SK-N-MC (cell line): Measurements from ENCODE around the gene CD200R1L.
A peak's percentile ranks its signal among the peaks of the same experiment; 100 is the strongest.

Source experiments
- DNase-seq: peaks from one replicate; pipeline ENCODE4 v3.0.0-alpha.2; 2011; ENCODE audit warnings: low read depth, low spot score
- H3K27ac ChIP-seq: fragments of 200-600 bp; sonication (generic); 2 replicates; pipeline ENCODE4 v1.5.1; 2016; ENCODE audit warnings: mixed run types
- H3K36me3 ChIP-seq: fragments of 200-600 bp; sonication (generic); 2 replicates; pipeline ENCODE4 v1.6.1; 2017; ENCODE audit warnings: antibody characterized with exemption, low read length, mixed read lengths; ENCODE audit not compliant: insufficient read depth
- H3K4me3 ChIP-seq: fragments of 200-600 bp; sonication (generic); 2 replicates; pipeline ENCODE4 v1.5.1; 2016
- H3K9ac ChIP-seq: fragments of 200-600 bp; sonication (generic); 2 replicates; pipeline ENCODE4 v1.8.0; 2017; ENCODE audit warnings: mixed run types, mixed read lengths; ENCODE audit not compliant: insufficient read length
- H3K9me3 ChIP-seq: fragments of 200-600 bp; sonication (generic); 2 replicates; pipeline ENCODE4 v1.6.1; 2017; ENCODE audit warnings: low read depth, mild to moderate bottlenecking, antibody characterized with exemption, low read length, moderate library complexity, mixed read lengths
- EZH2 ChIP-seq: fragments of 200-600 bp; sonication (generic); IDR thresholded peaks from one replicate; pipeline ENCODE4 v1.6.1; 2017; ENCODE audit warnings: antibody characterized with exemption
- FOXP2 ChIP-seq: optimal IDR thresholded peaks from 2 replicates; pipeline ENCODE3; 2011; ENCODE audit warnings: mild to moderate bottlenecking, moderate library complexity; ENCODE audit not compliant: insufficient read depth; ENCODE audit errors: extremely low read length, control extremely low read depth
- POLR2AphosphoS5 ChIP-seq: IDR thresholded peaks from 2 replicates; pipeline ENCODE4 v1.6.1; 2012; ENCODE audit warnings: mild to moderate bottlenecking, low read depth, low read length, borderline replicate concordance

Gene CD200R1L

GRCh38 chr3:112770032-112770626, 76.5 kb downstream of the CD200R1L start:
- Histone ChIP-seq H3K27ac (peak overlapping the region; percentile 76), H3K9me3 (no peaks in the 10 kb centered on the region), H3K9ac (peak overlapping the region; percentile 51), H3K36me3 (no peaks in the 10 kb centered on the region), H3K4me3 (peak overlapping the region; percentile 48)
- TF ChIP-seq EZH2 = no peak
- TF ChIP-seq FOXP2 = no peak
- no peak for TF ChIP-seq POLR2AphosphoS5
- no peak for DNase-seq

GRCh38 chr3:112769286-112769978, 77.2 kb downstream of the CD200R1L start:
- no peak for TF ChIP-seq FOXP2
- no peak for TF ChIP-seq POLR2AphosphoS5
- TF ChIP-seq EZH2 = no peak

GRCh38 chr3:112767777-112768176, 78.9 kb downstream of the CD200R1L start:
- H3K36me3 ChIP-seq = no peaks in the 10 kb centered on the region
- no peak for DNase-seq
- no peak overlapping the region for H3K27ac ChIP-seq
- H3K4me3 ChIP-seq = no peak overlapping the region
- H3K9ac ChIP-seq = no peak overlapping the region
- no peak for TF ChIP-seq POLR2AphosphoS5
- TF ChIP-seq FOXP2 = no peak
- no peak for TF ChIP-seq EZH2
- H3K9me3 ChIP-seq = no peaks in the 10 kb centered on the region

More at GRCh38 chr3:112769286-112769978, 77.2 kb downstream of the CD200R1L start:
- Histone ChIP-seq H3K36me3 (no peaks in the 10 kb centered on the region), H3K27ac (peak overlapping the region; percentile 30; the same call in 1 of the 2 replicates), H3K9me3 (no peaks in the 10 kb centered on the region), H3K4me3 (no peak overlapping the region; the same call in 1 of the 2 replicates), H3K9ac (no peak overlapping the region)
- no peak for DNase-seq

- TF ChIP-seq EZH2 = no peak
- TF ChIP-seq POLR2AphosphoS5 = no peak
- TF ChIP-seq FOXP2 = no peak
Observed at GRCh38 chr3:112767177-112767576, 79.5 kb downstream of the CD200R1L start.

More at GRCh38 chr3:112767177-112767576, 79.5 kb downstream of the CD200R1L start:
- Histone ChIP-seq H3K9me3 (no peaks in the 10 kb centered on the region), H3K9ac (no peak overlapping the region), H3K36me3 (no peaks in the 10 kb centered on the region), H3K4me3 (no peak overlapping the region), H3K27ac (no peak overlapping the region)
- no peak for DNase-seq
